Stimulated activated CD4-positive, alpha-beta T cell treated with anti-CD3 and anti-CD28 coated beads, Interleukin-12 subunit alpha, Interleukin-12 subunit beta, amount 100 ng/mL, for 48 hours (primary cell): Measurements from ENCODE around the gene CCS.
"Not testable (repeated sequence)": the region's sequence is repeated elsewhere in the genome, so short reads cannot be mapped to it uniquely, and the experiment has no call there.

Source experiments
- DNase-seq, 3 donors: peaks; one replicate each; pipeline ENCODE4 v3.0.0-alpha.2; 2020; ENCODE audit warnings: low read depth in 2 of 3, low spot score in 1 of 3

Gene CCS

DNA sequence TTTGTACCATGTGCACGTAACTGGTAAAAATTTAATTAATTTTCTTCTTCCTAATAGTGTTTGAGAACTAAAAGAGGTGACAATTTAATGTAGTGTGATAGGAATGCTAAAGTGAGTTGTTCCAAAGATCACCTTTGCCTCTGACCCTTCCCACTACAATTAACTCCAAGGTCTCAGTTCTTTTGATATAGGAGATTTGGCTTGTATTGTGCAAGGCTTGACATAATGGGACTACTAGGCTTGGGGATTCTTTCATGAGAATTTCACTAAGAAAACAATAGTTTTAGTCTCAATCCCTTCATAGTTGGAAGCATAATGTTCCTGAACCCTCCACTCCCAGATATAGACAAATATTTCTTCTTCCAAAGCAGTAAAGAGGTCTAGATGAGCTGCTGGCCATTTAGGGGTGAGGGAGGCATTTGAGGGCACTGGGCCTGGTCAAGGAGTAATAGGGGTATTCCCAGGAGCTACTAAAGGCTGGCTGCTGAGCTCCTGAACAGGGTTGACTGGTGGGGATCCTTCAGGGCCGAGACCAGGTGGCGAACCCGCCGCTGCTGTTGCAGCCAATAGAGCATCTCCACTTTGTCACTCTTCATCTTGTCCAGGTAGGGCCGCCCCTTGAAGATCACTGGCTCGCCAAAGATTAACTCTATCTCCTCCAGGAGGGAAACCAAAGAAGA, 2.8 kb upstream of the CCS start:
- DNase-seq, result no peak

DNA sequence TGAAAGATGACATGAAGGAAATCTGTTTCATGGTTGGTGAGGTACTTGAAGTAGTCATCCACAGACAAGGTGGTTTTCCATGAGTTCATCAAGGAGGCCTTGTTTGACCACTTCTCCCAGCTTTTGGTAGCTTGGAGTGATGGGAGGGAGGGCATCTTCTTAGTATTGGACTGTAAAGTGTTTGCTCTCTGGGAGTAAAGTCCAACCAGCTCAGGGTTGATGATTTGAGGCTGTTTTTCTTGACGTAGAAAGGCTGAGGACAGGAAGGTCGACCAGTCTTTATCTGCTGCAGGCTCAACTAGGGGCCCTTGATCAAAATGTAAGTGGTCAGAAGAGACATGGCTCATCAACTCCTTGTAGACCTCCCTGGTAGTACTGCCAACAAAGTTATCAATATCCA, 1.8 kb upstream of the CCS start:
- no peak for DNase-seq

DNA sequence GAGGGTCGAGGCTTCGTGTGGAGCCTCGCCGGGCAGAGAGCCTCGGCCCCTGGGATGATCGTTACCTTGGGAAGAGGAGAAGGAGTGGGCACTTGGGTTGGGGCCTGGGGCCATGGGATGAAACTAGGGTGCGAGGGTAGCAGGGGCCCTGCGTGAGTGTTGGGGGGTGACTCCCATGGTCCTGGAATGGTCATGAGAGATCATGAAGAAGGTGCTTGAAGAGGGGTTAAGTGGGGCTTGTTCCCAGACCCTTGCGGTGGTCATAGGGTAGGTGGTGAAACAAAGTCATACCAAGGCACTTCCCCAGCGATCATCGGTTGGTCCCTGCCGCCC, 284 bp downstream of the CCS start:
- DNase-seq, result no peak

DNA sequence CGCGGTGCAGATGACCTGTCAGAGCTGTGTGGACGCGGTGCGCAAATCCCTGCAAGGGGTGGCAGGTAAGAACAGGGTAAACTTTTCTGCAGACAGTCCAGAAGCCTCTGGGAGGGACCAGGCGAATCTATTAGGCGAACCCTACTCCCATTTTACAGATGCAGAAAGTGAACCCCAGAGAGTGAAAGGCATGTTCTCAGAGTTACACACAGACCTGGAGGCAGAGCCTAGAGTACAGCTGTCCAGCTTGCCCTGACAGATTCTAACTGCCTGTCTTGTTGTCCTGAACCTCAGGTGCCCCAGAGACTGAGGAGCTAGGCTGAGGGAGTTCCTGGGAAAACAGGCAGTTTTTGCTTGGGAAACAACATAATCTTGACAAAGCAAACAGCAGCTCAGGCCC, 665 bp downstream of the CCS start:
- DNase-seq, result no peak

DNA sequence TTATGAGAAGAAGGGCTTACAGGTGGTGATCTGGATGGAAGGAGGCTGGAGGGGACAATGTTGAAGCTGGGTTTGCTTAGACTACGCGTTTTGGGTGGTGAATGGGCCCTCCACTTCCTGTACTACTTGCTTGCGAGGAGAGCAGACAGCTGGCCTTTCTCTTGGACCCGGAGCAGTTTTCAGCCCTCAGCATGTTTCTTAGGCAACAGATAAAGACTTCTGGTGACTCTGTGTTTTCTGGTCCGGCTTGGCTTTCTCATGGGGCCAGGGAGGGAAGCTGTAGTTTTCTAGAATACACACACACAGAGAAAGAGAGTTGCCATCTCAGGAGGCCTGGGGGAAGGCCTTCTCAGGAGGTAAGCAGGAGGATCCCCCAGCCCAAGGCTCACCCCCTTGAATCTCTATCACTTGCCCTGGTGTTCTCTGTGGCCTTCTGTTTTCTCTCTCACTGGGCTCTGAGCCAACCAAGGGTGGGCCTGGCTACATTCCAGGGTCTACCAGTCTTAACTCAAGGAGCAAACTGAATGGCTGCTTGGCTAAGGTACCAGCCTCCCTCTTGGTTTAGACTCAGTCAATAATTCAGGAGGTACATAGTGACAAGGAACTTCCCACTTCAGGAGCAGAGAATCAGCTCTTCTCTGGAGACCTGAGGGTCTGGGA, 2.4 kb downstream of the CCS start:
- DNase-seq, result no peak

DNA sequence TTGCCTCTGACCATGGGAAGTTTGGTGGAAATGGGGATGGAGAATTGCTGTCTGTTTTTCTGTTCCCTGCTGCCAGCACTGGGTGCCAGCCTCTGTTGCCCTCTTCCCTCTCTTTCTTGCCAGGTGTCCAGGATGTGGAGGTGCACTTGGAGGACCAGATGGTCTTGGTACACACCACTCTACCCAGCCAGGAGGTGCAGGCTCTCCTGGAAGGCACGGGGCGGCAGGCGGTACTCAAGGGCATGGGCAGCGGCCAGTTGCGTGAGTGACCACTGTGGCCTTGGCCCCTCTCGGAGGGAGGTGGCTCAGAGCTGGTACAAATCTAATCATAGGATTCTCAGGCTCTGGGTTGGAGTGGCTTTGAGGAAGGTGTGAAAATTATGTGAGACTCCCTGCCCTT, 6.0 kb downstream of the CCS start:
- DNase-seq, result no peak

DNA sequence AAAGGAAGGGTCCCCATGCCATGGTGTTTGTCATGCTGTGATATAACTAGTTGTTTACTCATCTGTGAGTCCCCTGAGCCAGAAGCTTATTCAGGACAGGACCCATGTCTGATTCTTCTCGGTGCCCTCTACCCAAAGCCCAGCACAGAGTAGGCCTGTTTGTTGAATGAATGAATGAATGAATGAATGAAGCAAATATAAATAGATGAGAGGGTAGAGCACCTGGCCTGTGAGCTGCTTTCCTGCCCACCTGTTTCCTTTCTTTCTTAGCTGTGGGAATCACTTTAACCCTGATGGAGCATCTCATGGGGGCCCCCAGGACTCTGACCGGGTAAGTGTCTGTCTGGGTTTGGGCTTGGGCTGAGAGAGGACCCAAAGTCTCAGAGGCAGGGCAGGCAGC, 7.2 kb downstream of the CCS start:
- DNase-seq, result no peak

DNA sequence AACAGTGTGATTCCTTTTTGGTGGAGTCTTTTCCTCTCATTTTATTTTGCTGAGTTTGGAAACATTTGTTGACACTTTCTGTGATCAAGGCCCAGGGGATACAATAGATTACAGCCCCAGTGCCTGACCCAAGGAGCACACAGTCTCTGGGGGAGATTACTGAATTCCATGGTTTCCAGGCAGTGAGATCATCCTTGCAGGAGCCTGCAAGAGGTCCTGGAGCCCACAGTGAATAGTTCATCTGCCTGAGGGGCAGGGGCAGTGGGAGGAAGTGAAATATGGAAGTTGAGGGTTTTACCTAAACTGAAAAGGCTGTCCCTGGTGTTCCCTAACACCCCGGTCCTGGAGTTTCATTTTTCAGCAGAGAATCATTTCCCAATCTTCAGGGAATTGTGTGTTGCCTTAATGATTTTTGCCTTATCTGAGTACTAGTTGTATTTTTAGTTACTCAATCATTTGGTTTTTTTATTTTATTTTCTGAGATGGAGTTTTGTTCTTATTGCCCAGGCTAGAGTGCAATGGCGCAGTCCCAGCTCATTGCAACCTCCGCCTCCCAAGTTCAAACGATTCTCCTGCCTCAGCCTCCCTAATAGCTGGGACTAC, 7.7 kb downstream of the CCS start:
- DNase-seq, result no peak

DNA sequence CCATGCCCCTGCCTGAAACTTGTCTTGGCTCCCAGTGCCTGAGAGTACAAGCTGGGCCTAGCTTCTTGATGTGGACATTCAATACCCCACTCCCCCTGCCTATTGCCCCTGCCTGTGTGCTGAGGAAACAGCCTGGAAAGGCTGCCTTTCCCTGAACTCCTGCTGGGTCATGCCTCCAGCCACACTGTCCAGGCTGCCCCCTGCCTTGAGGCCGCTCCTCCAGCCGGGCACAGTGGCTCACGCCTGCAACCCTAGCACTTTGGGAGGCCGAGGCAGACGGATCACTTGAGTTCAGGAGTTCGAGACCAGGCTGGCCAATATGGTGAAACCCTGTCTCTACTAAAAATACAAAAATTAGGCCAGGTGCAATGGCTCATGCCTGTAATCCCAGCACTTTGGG, 10.1 kb downstream of the CCS start:
- no peak for DNase-seq

DNA sequence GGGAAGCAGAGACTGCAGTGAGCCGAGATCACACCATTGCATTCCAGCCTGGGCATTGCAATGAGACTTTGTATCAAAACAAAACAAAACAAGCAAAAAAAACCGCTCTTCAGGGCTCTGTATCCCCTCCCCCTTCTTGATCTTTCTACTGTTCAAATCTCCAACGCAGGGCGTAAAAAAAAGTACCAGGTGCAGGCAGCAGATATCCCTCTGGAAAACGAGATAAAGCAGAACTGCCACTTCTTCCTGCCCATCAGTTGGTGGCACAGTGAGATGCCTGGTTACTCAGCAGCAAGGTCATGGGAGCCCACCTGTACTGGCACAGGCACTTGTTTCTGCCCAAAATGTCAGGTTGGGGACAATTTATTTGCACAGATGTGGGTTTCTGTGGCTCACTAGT, 11.2 kb downstream of the CCS start:
- no peak for DNase-seq

DNA sequence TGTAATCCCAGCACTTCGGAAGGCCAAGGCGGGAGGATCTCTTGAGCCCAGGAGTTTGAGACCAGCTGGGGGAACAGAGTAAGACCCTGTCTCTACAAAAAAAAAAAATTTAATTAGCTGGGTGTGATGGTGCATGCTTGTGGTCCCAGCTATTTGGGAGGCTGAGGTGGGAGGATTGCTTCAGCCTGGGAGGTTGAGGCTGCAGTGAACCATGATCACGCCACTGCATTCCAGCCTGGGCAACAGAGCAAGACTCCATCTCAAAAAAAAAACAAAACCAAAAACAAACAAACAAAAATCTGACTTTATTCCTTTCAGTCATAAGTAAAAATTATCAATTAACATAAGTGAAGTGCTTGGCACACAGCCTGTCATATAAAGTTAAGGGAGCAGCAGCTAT, 13.6 kb downstream of the CCS start:
- DNase-seq, result not testable (repeated sequence)

DNA sequence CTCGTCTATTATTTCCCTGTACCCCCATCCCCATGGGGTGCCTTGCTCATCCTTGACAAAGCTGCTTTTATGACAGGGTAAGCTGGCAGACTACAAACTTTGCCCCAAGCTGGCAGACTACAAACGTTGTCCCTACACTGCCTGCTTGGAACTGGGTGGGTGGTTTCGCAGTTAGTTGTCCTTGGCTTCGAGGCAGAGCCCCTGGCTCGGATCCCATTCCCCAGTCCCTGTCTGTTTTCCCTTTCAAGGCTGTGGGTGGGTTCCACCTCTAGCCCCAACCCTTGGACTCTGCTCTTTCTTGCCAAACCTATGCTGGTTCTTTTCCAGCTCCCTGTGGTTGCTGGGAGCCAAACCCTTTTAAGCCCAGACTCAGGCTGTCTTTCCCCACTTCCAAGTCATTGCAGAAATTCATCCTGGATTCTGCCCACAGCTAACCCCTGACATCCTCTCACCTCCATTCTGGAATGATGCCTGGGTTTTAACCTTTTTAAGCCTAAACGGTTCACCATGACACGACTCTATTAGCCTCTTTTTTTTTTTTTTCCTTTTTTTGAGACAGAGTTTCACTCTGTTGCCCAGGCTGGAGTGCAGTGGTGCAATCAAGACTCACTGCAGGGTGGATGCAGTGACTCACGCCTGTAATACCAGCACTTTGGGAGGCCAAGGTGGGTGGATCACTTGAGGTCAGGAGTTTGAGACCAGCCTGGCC, 14.3 kb downstream of the CCS start:
- no peak for DNase-seq

DNA sequence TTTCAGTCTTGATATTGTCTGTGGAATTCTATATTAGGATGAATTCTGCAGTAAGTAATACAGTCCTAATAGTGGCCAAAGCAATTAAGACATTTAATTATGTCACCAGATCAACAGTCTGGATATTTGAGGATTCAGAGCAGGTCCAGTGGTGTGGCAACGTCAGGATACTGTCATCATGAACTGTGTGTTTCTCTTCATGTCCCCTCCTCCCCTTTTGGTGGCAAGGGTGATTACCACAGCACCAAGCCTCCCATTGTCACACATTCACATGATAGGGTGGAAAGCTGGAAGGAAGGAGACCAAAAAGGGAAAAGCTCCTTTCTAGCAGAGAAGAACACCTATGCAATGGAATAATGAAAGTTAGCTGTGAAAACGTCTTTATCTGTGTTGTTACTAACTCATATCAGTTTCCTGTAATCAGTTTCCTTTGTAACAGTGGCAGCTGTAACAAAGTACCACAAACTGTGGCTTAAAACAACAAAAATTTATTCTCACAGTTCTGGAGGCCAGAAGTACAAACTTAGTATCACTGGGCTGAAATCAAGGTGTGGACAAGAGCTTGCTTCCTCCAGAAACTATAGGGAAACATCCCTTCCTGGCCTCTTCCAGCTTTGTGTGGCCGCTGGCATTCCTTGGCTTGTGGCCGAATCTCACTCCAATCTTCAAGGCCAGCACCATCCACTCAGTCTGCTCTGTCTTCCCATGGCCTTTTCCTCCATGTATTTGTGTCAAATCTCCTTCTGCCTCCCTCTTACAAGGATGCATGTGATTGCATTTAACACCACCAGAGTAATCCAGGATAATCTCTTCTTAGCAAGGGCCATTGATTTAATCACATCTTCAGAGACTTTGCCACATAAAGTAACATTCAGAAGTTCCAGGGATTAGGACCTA, 17.0 kb downstream of the CCS start:
- no peak for DNase-seq

DNA sequence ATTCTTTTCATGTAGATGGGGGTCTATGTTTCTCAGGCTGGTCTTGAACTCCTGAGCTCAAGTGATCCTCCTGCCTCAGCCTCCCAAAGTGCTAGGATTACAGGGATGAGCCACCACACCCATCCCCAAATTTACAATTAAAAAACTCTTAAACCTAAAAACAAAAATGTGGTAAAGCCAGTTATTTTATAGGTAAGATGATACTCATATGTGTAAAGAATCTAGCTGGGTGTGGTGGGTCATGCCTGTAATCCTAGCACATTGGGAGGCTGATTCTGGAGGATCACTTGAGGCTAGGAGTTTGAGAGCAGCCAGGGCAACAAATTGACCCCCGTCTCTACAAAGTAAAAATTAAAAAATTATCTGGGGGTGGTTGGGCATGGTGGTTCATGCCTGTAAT, 19.5 kb downstream of the CCS start:
- DNase-seq, result no peak

DNA sequence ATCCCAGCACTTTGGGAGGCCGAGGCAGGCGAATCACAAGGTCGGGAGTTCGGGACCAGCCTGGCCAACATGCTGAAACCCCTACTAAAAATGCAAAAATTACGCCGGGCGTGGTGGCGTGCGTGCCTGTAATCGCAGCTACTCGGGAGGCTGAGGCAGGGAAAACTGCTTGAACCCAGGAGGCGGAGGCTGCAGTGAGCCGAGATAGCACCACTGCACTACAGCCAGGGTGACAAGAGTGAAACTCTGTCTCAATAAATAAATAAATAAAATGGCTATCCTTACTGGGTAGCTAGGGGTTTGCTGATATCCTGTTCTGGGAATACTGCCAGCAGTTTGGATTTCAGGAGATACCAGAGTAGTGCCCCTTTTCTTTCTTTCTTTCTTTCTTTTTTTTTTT, 21.1 kb downstream of the CCS start:
- no peak for DNase-seq

DNA sequence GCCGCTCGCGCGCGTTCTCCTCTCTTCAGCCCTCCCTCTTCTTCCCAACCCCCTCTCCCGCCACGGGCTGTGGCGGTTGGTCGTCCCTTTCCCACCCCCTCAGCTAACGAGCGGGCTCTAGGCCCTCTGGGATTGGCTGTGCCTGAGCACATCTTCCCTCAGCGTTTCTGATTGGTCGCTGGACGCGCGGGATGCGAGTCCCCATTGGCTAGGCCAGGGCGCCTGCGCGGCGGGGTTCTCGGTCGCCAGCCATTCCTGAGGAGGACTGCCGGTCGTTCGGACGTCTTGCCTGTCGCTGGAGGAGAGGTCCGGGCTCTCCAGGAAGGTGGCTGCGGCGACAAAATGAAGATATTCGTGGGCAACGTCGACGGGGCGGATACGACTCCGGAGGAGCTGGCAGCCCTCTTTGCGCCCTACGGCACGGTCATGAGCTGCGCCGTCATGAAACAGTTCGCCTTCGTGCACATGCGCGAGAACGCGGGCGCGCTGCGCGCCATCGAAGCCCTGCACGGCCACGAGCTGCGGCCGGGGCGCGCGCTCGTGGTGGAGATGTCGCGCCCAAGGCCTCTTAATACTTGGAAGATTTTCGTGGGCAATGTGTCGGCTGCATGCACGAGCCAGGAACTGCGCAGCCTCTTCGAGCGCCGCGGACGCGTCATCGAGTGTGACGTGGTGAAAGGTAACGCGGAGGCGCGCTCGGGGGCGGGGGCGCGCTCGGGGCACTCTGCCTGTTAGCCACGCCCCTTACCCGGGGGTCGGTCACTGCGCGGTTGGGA, 23.6 kb downstream of the CCS start, which contains the start of gene RBM14:
RBM14 (plus strand) TSS at position 252 of the 776 bp plus-strand sequence; CDS start at position 343, 91 bp downstream.
- DNase-seq, result peak; percentile 96 to 98 (median 97)

DNA sequence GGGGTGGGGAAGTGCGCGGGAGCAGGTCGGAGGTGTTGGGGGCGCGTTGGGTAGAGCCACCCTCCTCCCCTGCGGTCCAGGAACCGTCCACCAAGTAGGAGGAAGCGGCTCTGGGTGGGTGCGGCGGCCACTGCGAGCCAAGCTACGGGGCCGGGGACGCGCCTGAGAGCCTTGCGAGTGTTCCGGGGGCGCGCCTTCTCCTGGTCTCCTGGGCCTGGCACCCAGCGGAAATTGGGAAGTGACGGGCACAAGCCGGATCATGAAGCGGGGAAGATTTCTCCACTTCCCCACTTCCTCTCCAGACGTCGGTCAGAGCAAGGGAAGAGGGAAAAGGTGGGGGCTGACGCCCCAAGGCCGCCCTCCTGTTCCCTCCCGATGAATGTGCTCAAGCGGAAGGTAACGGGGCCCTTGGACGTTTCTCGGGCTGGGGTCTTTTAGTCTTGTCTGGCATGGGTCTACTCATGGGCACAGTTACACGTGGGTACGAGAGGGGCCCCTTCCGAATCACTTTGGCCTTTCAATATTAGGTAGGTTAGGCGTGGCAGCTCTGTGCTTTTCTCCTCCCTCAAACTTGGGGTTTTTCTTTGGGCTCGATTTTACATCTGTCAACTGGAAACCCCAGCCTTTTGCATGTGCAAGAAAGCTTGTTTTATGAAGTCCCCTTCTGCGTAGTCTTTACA, 24.3 kb downstream of the CCS start:
- DNase-seq, result no peak

DNA sequence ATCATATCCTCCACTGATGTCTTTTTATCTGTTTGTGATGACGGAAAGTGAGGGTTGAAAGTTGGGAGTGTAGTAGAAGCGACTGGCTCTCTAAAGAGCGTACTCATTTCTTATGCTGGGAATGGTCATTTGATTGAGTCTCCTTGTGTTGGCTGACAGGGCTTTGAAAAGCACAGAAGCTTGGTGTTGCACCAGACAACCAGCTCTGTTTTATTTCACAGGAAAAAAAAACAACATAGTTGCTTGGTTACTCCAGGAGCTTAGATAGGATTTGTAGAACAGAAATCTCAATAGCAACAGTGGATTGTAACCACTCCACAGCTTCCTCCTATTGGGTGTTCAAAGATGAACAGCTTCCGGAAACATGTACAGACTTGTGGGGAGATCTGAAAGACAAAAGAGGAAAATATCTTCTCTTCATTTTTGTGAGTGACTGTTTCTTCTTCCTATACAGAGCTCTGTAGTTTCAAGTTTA, 26.1 kb downstream of the CCS start:
- no peak for DNase-seq

DNA sequence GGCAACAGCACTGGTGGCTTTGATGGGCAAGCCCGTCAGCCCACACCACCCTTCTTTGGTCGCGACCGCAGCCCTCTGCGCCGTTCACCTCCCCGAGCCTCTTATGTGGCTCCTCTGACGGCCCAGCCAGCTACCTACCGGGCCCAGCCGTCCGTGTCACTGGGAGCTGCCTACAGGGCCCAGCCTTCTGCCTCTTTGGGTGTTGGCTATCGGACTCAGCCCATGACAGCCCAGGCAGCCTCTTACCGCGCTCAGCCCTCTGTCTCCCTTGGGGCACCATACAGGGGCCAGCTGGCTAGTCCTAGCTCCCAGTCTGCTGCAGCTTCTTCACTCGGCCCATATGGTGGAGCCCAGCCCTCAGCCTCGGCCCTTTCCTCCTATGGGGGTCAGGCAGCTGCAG, 31.5 kb downstream of the CCS start:
- no peak for DNase-seq
